Ramos (cell line): ENCODE measurements around the gene TMCC2.

Experiments used
- in situ Hi-C: fragments of 300-500 bp; cut with MboI; formaldehyde crosslinking; loops from one replicate; pipeline ENCODE4 v1.14.3; 2022; ENCODE audit warnings: low sequenced_read_pairs; ENCODE audit not compliant: unreplicated experiment

The TMCC2 gene

DNA sequence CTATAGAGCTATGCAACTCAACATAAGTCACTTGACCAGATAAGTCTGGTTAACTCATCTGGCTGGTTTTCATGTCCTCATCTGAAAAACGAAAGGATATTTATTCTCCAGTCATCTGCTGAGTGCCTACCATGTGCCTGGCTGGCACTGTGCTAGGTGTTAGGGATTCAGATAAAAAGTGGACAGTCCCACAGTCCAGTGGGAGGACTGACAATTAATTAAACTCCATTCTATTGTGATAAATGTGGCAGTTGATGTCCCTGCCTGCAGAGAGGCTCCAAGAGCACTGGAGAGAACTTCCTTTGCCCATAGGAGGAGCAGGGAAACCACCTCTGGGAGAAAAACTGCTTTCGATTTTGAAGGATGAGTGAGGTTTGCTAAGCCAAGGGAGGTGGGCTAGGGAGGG is 88.4 kb downstream of the TMCC2 start:
- in situ Hi-C loops, result no loop called here

DNA sequence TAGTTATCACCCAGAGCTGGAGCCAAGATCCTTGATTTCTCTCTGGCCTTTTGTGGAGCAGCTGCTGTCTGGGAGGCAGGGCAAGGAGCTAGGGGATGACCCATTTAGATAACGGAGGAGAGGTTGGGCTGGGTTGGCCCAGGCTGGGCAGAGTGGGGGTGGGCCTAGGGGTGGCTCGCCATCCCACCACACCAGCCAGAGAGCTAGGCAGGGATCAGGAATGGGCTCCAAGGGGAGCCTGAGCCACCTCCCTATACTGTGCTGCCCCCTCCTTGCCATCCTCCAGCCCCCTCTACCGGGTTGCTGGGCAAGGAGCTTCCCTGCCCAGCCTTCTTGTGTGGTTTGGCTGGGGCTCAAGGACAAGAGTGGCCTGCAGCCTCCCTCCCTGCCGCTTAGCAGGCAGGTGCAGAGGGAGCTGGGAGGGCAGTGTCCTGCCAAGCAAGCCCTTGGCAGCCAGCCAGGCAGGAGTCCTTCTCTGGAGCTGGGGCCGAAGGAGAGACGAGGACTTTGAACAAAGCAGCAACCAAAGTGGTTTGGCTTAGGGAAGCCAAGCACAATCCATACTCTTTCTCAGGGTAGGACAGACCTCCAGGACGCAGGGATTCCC is 89.7 kb downstream of the TMCC2 start:
- in situ Hi-C loops, result no loop called here

DNA sequence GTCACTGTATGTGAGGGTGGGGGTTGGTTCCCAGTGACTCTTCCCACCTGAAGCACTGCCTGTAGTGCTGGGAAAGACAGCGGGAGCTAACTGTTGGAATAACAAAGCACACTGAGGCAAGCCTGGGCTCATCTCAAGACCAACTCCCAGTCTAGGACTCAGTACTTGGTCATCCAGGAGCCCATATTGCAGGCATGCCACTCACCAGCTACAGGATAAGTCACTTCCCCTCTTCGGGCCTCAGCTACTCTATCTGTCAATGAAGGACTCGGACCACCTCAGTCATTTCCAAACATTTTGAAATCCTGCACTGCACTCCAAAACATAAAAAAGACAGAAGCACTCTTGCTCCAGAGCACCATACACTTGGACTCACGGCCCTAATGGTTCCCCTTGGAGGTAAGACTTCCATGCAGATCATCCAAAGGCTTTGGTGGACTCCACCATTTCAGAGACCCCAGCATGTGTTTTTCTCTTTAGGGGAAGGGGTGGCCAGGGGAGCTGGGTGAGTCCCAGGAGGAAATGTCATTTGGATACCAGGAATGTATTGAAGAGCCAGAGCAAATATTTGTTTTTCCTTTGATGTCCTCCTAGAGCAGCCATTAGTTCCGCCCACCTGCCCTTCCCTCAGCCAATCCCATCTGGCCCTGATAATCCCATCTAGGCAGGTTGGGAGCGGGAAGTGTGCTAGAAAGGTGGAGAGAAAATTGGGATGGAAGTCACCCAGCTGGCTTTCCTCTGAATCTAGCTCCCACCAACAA is 90.7 kb downstream of the TMCC2 start:
- in situ Hi-C loops, result no loop called here

DNA sequence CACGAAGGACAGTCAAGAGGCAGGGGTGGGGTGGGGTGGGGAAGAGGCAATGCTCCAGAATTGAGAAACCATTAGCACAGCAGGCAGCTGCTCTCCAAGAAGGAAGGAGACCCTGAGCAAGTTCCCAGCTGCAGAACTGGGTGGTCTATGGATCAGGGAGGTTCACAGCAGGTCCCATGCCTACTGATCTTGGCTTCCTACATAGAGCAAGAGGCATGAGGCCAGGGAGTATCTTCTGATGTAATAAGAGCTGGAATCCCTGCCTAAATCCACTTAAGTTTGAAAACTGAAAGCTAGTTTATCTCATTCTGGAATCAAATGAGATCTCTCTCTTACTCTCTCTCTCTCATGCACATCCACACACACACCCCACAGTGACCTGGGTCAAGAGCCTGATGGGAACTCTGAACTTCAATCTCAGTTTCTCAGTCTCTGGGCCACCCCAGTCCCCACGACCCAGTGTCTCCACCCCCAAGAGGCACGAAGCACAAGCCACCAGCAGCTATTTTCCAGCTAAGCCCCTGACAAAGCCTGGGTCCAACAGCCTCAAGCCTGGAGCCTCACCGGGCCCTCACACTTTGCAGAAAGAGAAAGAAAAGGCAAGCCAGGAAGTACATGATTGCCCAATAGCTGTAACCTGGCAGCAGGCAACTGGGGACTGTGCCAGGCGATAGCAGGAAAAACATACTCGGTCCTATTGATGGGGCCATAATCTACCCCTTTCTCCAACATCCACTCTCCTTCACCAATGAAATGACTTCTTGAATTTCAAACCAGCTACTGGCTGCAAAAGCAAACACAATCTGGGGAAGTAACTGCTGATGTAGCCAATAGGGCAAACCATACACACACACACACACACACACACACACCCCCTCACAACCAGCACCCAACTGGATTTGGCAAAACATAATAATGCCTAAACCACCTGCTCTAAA is 91.6 kb downstream of the TMCC2 start:
- in situ Hi-C loops, result loop anchor here (5.0 kb wide), 1 partner anchor 42 kb away; no protein-coding TSS in a partner anchor

DNA sequence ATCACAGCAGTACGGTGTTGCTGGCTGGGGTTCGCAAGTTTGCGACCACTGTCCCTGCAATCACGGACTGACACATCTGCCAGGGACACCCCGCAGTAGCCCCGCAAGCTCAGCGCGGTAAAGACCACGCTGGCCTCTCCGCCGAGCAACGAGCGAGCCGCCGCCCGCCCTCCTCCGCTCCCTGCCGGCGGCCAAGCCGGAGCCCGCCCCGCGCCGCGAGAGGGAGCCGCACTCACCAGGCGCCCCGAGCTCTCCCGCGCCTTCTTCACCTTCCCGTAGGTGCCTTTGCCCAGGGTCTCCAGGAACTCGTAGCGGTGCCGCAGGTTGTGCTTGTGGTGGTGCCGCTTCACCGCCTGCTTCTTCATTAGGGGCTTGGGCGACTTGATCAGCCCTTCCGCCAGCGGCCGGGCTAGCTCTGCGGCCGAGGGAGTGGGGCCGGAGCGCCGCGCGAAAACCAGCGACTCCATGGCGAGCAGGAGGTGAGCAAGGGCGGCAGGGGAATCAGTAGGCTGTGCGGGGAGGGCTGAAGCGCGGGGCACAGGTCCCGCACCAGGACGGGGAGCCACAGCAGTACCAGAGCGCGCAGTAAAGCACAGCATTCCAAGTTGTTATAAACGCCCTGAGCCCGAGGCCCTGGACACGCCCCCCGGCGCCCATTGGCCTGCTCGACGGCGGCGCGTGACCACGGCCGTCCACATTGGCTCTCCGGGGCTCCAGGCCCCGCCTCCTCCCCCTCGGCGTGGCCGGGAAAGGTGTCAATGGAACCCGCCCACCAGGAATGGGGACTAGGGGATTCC is 93.6 kb downstream of the TMCC2 start, which contains the start of gene NUAK2:
NUAK2 (minus strand) TSS at position 584 of the 797 bp plus-strand sequence; CDS start at position 467, 117 bp downstream.
- in situ Hi-C loops, result loop anchor here (5.0 kb wide), 1 partner anchor 44 kb away; no protein-coding TSS in a partner anchor

DNA sequence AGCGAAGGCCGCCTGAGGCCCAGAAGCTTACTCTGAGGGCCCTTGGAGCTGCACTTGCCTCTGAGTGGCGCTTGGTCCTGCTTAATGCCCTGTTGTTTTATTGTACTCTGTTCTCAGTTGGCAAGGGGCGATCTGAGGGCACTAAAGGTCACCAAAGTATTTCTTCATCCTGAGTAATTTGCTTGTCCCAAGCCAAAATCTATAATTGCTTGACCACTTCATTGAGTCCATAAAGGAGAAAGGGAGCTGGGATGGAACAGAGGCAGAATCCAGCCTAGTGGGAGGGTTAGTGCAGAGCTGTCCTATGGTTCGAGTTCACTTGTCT is 94.2 kb downstream of the TMCC2 start:
- in situ Hi-C loops, result loop anchor here (5.0 kb wide), 1 partner anchor 45 kb away; no protein-coding TSS in a partner anchor
